ENCODE results near the gene LCE1E. TPM values are rescaled to one million over a fixed set of nuclear protein-coding genes. Genes with fewer than 3 reads are reported as not detected.

Gene LCE1E
- not detected in 2 replicates for total RNA-seq (2014; rRNA removed; shearing (Covaris generic); ENCODE audit: low replicate concordance)

GRCh38 chr1:152786077-152786476 lies at the start of gene LCE1E:
TSS of gene LCE1E (plus strand) at chr1:152786257. CDS start at chr1:152787300, 1,043 bp downstream.
- in situ Hi-C loops (cut with HindIII; ENCODE audit: low pct_unique_long_range_greater_than_20kb, low sequenced_read_pairs): no loop called here
- DNase-seq (ENCODE audit: low read depth): no peak

- in situ Hi-C loops (cut with HindIII; ENCODE audit: low pct_unique_long_range_greater_than_20kb, low sequenced_read_pairs): no loop called here
- DNase-seq (ENCODE audit: low read depth): no peak
Measured at GRCh38 chr1:152737997-152738396, 48.1 kb upstream of the LCE1E start.

GRCh38 chr1:152739841-152740240 lies 46.2 kb upstream of the LCE1E start:
- in situ Hi-C loops (cut with HindIII; ENCODE audit: low pct_unique_long_range_greater_than_20kb, low sequenced_read_pairs): no loop called here
- DNase-seq (ENCODE audit: low read depth): no peak

GRCh38 chr1:152741656-152742055 lies 44.4 kb upstream of the LCE1E start:
- no peak for DNase-seq (ENCODE audit: low read depth)
- in situ Hi-C loops (cut with HindIII; ENCODE audit: low pct_unique_long_range_greater_than_20kb, low sequenced_read_pairs): no loop called here

- in situ Hi-C loops (cut with HindIII; ENCODE audit: low pct_unique_long_range_greater_than_20kb, low sequenced_read_pairs): no loop called here
Measured at GRCh38 chr1:152743371-152744145, 42.5 kb upstream of the LCE1E start.

GRCh38 chr1:152745289-152745704 lies 40.8 kb upstream of the LCE1E start:
- DNase-seq (ENCODE audit: low read depth): no peak
- in situ Hi-C loops (cut with HindIII; ENCODE audit: low pct_unique_long_range_greater_than_20kb, low sequenced_read_pairs): no loop called here

More at GRCh38 chr1:152743371-152744145, 42.5 kb upstream of the LCE1E start:
- no peak for DNase-seq (ENCODE audit: low read depth)

GRCh38 chr1:152745765-152746444 lies 40.2 kb upstream of the LCE1E start:
- DNase-seq (ENCODE audit: low read depth): no peak
- in situ Hi-C loops (cut with HindIII; ENCODE audit: low pct_unique_long_range_greater_than_20kb, low sequenced_read_pairs): no loop called here

- in situ Hi-C loops (cut with HindIII; ENCODE audit: low pct_unique_long_range_greater_than_20kb, low sequenced_read_pairs): no loop called here
- no peak for DNase-seq (ENCODE audit: low read depth)
Measured at GRCh38 chr1:152747831-152748230, 38.2 kb upstream of the LCE1E start.

GRCh38 chr1:152752225-152752624 lies 33.8 kb upstream of the LCE1E start:
- in situ Hi-C loops (cut with HindIII; ENCODE audit: low pct_unique_long_range_greater_than_20kb, low sequenced_read_pairs): no loop called here
- peak; percentile 8 for DNase-seq (ENCODE audit: low read depth)

GRCh38 chr1:152753586-152753985 lies 32.5 kb upstream of the LCE1E start:
- in situ Hi-C loops (cut with HindIII; ENCODE audit: low pct_unique_long_range_greater_than_20kb, low sequenced_read_pairs): no loop called here
- no peak for DNase-seq (ENCODE audit: low read depth)

- in situ Hi-C loops (cut with HindIII; ENCODE audit: low pct_unique_long_range_greater_than_20kb, low sequenced_read_pairs): no loop called here
- no peak for DNase-seq (ENCODE audit: low read depth)
Measured at GRCh38 chr1:152756872-152757271, 29.2 kb upstream of the LCE1E start.

- in situ Hi-C loops (cut with HindIII; ENCODE audit: low pct_unique_long_range_greater_than_20kb, low sequenced_read_pairs): no loop called here
- no peak for DNase-seq (ENCODE audit: low read depth)
Measured at GRCh38 chr1:152757747-152758146, 28.3 kb upstream of the LCE1E start, which contains the start of gene KPRP. TSS of gene KPRP (plus strand) at chr1:152758025. CDS start at chr1:152759589, 1,564 bp downstream.

GRCh38 chr1:152758636-152759035 lies 27.4 kb upstream of the LCE1E start:
- in situ Hi-C loops (cut with HindIII; ENCODE audit: low pct_unique_long_range_greater_than_20kb, low sequenced_read_pairs): no loop called here
- no peak for DNase-seq (ENCODE audit: low read depth)

GRCh38 chr1:152759453-152760173 lies 26.4 kb upstream of the LCE1E start:
- no peak for DNase-seq (ENCODE audit: low read depth)
- in situ Hi-C loops (cut with HindIII; ENCODE audit: low pct_unique_long_range_greater_than_20kb, low sequenced_read_pairs): no loop called here

- in situ Hi-C loops (cut with HindIII; ENCODE audit: low pct_unique_long_range_greater_than_20kb, low sequenced_read_pairs): no loop called here
- no peak for DNase-seq (ENCODE audit: low read depth)
Measured at GRCh38 chr1:152760551-152761190, 25.4 kb upstream of the LCE1E start.

- in situ Hi-C loops (cut with HindIII; ENCODE audit: low pct_unique_long_range_greater_than_20kb, low sequenced_read_pairs): no loop called here
- no peak for DNase-seq (ENCODE audit: low read depth)
Measured at GRCh38 chr1:152761609-152762213, 24.3 kb upstream of the LCE1E start.

- no peak for DNase-seq (ENCODE audit: low read depth)
- in situ Hi-C loops (cut with HindIII; ENCODE audit: low pct_unique_long_range_greater_than_20kb, low sequenced_read_pairs): no loop called here
Measured at GRCh38 chr1:152768847-152769533, 17.1 kb upstream of the LCE1E start.

Data from Caki2 (cell line).